Kidney (tissue), 14 donors: ENCODE measurements around the gene SLC6A19. TPM values are rescaled to one million over a fixed set of nuclear protein-coding genes. Genes with fewer than 3 reads are reported as not detected.

Experiments used
- DNase-seq, 5 donors: peaks; one replicate each; pipeline ENCODE4 v3.0.0-alpha.2; 2013 to 2020
- FAIRE-seq: peaks from 2 replicates; lab custom pipeline; 2012; peaks lifted over from hg19 to GRCh38; lab: Jason Lieb, UNC
- H3K27ac ChIP-seq, 2 donors: one replicate each; pipeline ENCODE4 v1.7.0; 2013; ENCODE audit warnings: low read depth in 2 of 2, low read length in 2 of 2, inconsistent platforms in 1 of 2
- H3K27me3 ChIP-seq: one replicate; pipeline ENCODE4 v1.7.1; 2013; ENCODE audit warnings: low read length, inconsistent platforms; ENCODE audit not compliant: control insufficient read depth, insufficient read depth
- H3K36me3 ChIP-seq, 3 donors: one replicate each; pipeline versions ENCODE4 v1.7.0 to v1.7.1; 2013; ENCODE audit warnings: low read length in 3 of 3, control low read depth in 1 of 3, inconsistent platforms in 1 of 3; ENCODE audit not compliant: insufficient read depth in 3 of 3, control insufficient read depth in 2 of 3
- H3K4me1 ChIP-seq, 3 donors: one replicate each; pipeline versions ENCODE4 v1.7.0 to v1.7.1; 2013; ENCODE audit warnings: low read length in 3 of 3, inconsistent platforms in 1 of 3, low read depth in 1 of 3; ENCODE audit not compliant: control insufficient read depth in 2 of 3, insufficient read depth in 2 of 3
- H3K4me3 ChIP-seq, 3 donors: one replicate each; pipeline versions ENCODE4 v1.7.0 to v1.8.1; 2013; ENCODE audit warnings: low read length in 3 of 3, control low read depth in 1 of 3, inconsistent platforms in 1 of 3
- H3K9ac ChIP-seq, 3 donors: one replicate each; pipeline versions ENCODE4 v1.7.0 to v1.7.1; 2013; ENCODE audit warnings: low read length in 3 of 3, control low read depth in 1 of 3, inconsistent platforms in 1 of 3
- H3K9me3 ChIP-seq, 3 donors: one replicate each; pipeline versions ENCODE4 v1.7.0 to v1.7.1; 2013; ENCODE audit warnings: low read length in 3 of 3, control low read depth in 1 of 3, inconsistent platforms in 1 of 3; ENCODE audit not compliant: control insufficient read depth in 2 of 3, insufficient read depth in 1 of 3
- intact Hi-C: fragments of 100-400 bp; cut with DNase I; formaldehyde crosslinking; loops from one replicate; pipeline ENCODE4 v1.11.1; 2022
- polyA plus RNA-seq: library from polyadenylated mRNA; stranded (reverse); fragments of 350-450 nt; fragmentation: Illumina TruSeq; extraction: RNeasy Lipid Tissue Mini Kit (QIAGEN cat#74804); gene quantifications from one replicate; pipeline ENCODE4 v1.2.3, GENCODE V29; 2014; ENCODE audit warnings: low read depth, low replicate concordance; ENCODE audit not compliant: insufficient read depth
- total RNA-seq: library from RNA; stranded (reverse); fragmentation: NEBNext Ultra II Directional; extraction: Animal tissue kit (Norgen Biotek cat#: 25700); gene quantifications from one replicate; pipeline ENCODE4 v1.2.1, GENCODE V29; 2021
- TF ChIP-seq, protein P1 (sequence below): IDR thresholded peaks from 3 replicates; pipeline ENCODE4 v1.5.1; 2012; ENCODE audit warnings: mild to moderate bottlenecking, moderate library complexity, borderline replicate concordance; ENCODE audit not compliant: insufficient read depth; ENCODE audit errors: extremely low read depth
- donor health status: control.
- donor health status: control.
- donor health status: control.
- donor health status: control.
- donor health status: control.
- donor health status: DM: yes; HTN: yes; CAD: no.
- donor health status: Normal renal cell carcinoma (clear cell type).

Gene SLC6A19
- total and polyA plus RNA-seq, 2 donors from 2014 or later, result 2.2 to 69.3 TPM

DNA sequence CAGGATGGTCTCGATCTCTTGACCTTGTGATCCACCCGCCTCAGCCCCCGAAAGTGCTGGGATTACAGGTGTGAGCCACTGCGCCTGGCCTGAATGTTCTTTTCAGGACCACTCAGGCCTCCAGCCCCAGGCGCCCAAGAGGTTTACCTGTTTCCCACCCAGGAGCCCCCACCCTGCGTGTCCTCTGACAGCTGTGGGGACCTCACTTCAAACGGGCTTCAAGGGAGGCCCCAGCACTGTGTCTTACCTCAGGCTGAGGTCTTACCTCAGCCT lies 19.1 kb upstream of the SLC6A19 start:
- Histone ChIP-seq H3K9ac (no peak overlapping the region), H3K36me3 (no peaks in the 10 kb centered on the region), H3K9me3 (no peaks in the 10 kb centered on the region), H3K4me1 (peaks cover 0 to 8% (median 5%) of the 10 kb centered on the region in 3 donors), H3K27me3 (no peaks in the 10 kb centered on the region), H3K27ac (peak overlapping the region in 1 of 2 donors; percentile 13), H3K4me3 (peak overlapping the region in 1 of 3 donors; percentile 41)
- DNase-seq (no peak), FAIRE-seq (no peak)
- TF ChIP-seq, protein P1, sequence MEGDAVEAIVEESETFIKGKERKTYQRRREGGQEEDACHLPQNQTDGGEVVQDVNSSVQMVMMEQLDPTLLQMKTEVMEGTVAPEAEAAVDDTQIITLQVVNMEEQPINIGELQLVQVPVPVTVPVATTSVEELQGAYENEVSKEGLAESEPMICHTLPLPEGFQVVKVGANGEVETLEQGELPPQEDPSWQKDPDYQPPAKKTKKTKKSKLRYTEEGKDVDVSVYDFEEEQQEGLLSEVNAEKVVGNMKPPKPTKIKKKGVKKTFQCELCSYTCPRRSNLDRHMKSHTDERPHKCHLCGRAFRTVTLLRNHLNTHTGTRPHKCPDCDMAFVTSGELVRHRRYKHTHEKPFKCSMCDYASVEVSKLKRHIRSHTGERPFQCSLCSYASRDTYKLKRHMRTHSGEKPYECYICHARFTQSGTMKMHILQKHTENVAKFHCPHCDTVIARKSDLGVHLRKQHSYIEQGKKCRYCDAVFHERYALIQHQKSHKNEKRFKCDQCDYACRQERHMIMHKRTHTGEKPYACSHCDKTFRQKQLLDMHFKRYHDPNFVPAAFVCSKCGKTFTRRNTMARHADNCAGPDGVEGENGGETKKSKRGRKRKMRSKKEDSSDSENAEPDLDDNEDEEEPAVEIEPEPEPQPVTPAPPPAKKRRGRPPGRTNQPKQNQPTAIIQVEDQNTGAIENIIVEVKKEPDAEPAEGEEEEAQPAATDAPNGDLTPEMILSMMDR, result no peak
- intact Hi-C loops, result no loop called here

DNA sequence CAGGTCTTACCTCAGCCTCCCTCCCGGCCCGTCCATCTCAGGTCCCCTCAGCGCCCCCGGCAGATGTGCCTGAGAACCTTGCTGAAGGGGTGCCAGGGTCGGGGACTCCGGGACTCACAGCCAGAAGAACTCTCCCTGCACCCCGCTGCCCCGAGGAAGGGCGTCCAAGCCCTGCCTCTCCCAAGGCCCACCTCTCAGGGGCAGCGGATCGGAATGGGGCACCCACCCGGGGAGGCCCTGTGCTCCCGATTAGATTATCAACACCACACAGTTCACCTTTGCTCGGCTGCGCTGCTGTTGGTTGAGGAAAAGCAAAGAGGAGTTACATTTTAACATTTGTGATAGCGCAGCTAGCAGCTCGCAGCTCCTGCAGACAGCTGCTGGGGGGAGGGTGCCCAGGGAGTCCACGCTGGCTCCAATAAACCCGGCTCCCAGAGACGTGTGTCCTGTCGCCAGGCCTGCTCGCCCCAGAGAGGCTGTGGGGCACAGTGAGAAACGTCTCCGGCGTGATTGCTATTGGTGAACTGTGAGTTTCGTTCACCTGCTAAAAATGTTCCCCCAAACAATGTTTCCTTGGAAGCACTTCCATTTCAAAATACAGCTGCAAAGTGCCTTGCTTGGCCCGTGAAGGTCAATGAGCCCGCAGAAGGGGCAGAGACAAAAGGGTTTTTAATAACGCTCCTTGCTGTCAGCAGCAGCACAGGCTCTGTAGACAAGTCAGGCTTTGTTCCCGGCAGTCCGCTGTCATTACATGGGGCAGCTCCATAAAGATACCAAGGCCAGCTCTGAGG lies 18.6 kb upstream of the SLC6A19 start:
- Histone ChIP-seq H3K4me3 (peak overlapping the region in 1 of 3 donors; percentile 41), H3K27me3 (no peaks in the 10 kb centered on the region), H3K27ac (peak overlapping the region in 1 of 2 donors; percentile 13), H3K36me3 (no peaks in the 10 kb centered on the region), H3K9me3 (no peaks in the 10 kb centered on the region), H3K9ac (no peak overlapping the region), H3K4me1 (peaks cover 0 to 8% (median 5%) of the 10 kb centered on the region in 3 donors)
- intact Hi-C loops, result no loop called here
- TF ChIP-seq, protein P1, result no peak
- DNase-seq (peak in 4 of 5 donors; percentile 53 to 69 (median 62)), FAIRE-seq (no peak)

DNA sequence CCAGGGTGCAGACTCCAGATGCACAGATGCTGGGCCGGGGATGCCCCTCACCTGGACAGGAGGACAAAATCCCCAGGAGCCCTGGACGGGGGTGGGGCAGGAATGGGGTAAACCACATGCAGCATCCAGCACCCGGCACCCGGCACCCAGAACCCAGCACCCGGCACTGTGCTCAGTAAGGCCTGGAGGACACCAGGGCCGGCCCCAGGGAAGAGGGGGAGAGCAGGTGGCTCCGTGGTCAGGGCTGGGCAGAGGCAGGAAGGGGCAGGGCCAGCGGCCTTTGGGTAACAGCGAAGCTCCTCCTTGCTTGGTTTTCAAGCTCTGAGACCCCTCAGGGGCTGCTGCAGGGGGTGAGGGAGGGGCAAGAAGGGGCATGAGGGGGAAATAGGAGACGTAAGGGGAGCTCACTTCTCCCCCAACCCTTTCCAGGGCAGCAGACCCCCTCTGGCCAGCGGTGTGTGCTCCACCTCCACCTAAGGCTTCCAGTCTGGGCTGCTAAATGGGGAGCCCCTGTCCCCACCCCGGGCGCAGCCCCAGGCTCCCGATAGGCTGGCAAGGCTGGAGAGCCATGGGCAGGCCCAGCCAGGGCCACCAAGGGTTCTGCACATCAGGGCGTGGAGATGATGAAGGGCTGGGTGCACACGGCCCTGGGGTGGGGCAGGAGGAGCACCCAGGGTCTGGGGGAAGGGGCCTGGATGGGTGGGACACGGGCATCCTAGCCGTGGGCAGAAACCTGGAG lies 17.8 kb upstream of the SLC6A19 start:
- intact Hi-C loops, result no loop called here
- Histone ChIP-seq H3K9me3 (no peaks in the 10 kb centered on the region), H3K27ac (peak overlapping the region in 1 of 2 donors; percentile 11), H3K4me1 (peaks cover 0 to 8% (median 5%) of the 10 kb centered on the region in 3 donors), H3K4me3 (peak overlapping the region in 1 of 3 donors; percentile 41), H3K27me3 (no peaks in the 10 kb centered on the region), H3K9ac (no peak overlapping the region), H3K36me3 (no peaks in the 10 kb centered on the region)
- TF ChIP-seq, protein P1, result no peak
- FAIRE-seq, result no peak
- DNase-seq, result peak in 1 of 5 donors; percentile 66
